CD8-positive, alpha-beta memory T cell (primary cell): ENCODE measurements around the gene ZFAND5. TPM values are rescaled to one million over a fixed set of nuclear protein-coding genes. Genes with fewer than 3 reads are reported as not detected.

Experiments used
- CTCF ChIA-PET: fragments of 350-600 bp; sonication (Branson Sonifier 250); formaldehyde crosslinking; loops from one replicate; lab custom pipeline; 2021; ENCODE audit warnings: antibody characterized with exemption; lab: Charles Lee
- POLR2A ChIA-PET: fragments of 350-600 bp; sonication (Branson Sonifier 250); formaldehyde crosslinking; loops from one replicate; lab custom pipeline; 2021; ENCODE audit warnings: antibody characterized with exemption; lab: Charles Lee
- DNase-seq, 5 donors: peaks; one replicate each; pipeline versions ENCODE4 v3.0.0 to v3.0.0-alpha.2; 2020 to 2022; ENCODE audit warnings: mixed read lengths in 1 of 5
- H3K27ac ChIP-seq: one replicate; pipeline ENCODE4 v1.7.0; 2013; ENCODE audit warnings: low read depth, mild to moderate bottlenecking, low read length, moderate library complexity
- H3K27me3 ChIP-seq: 2 replicates; pipeline ENCODE4 v1.7.0; 2013; ENCODE audit warnings: low read length, mild to moderate bottlenecking; ENCODE audit not compliant: insufficient read depth, poor library complexity, severe bottlenecking
- H3K36me3 ChIP-seq: 2 replicates; pipeline ENCODE4 v1.7.0; 2013; ENCODE audit warnings: mild to moderate bottlenecking, low read length, moderate library complexity; ENCODE audit not compliant: insufficient read depth
- H3K4me1 ChIP-seq: 2 replicates; pipeline ENCODE4 v1.7.0; 2013; ENCODE audit warnings: mild to moderate bottlenecking, low read length, moderate library complexity; ENCODE audit not compliant: insufficient read depth
- H3K4me3 ChIP-seq: 2 replicates; pipeline ENCODE4 v1.7.0; 2013; ENCODE audit warnings: mild to moderate bottlenecking, low read length
- H3K9me3 ChIP-seq: 2 replicates; pipeline ENCODE4 v1.7.0; 2013; ENCODE audit warnings: mild to moderate bottlenecking, low read length
- H3K27ac Mint-ChIP-seq, 8 donors: one replicate each; pipeline ENCODE4 v1.8.0; 2020 to 2021; ENCODE audit warnings: mixed read lengths in 8 of 8, mild to moderate bottlenecking in 6 of 8, inconsistent platforms in 3 of 8, moderate library complexity in 3 of 8
- H3K27me3 Mint-ChIP-seq, 2 donors: one replicate each; pipeline ENCODE4 v1.8.0; 2020 to 2021; ENCODE audit warnings: mixed read lengths in 2 of 2, mild to moderate bottlenecking in 1 of 2, moderate library complexity in 1 of 2
- H3K36me3 Mint-ChIP-seq, 3 donors: one replicate each; pipeline ENCODE4 v1.8.0; 2020 to 2021; ENCODE audit warnings: mixed read lengths in 3 of 3, inconsistent platforms in 1 of 3, mild to moderate bottlenecking in 1 of 3
- H3K4me1 Mint-ChIP-seq, 3 donors: one replicate each; pipeline ENCODE4 v1.8.0; 2020 to 2021; ENCODE audit warnings: mixed read lengths in 3 of 3, inconsistent platforms in 1 of 3, mild to moderate bottlenecking in 1 of 3
- H3K4me3 Mint-ChIP-seq, 7 donors: one replicate each; pipeline ENCODE4 v1.8.0; 2020 to 2021; ENCODE audit warnings: mixed read lengths in 7 of 7, mild to moderate bottlenecking in 6 of 7, moderate library complexity in 4 of 7, inconsistent platforms in 2 of 7
- H3K9me3 Mint-ChIP-seq, 5 donors: one replicate each; pipeline ENCODE4 v1.8.0; 2020 to 2022; ENCODE audit warnings: mixed read lengths in 5 of 5, mild to moderate bottlenecking in 3 of 5, moderate library complexity in 2 of 5, inconsistent platforms in 1 of 5
- polyA plus RNA-seq: library from polyadenylated mRNA; unstranded; fragments of 300-500 nt; fragmentation: Illumina TruSeq; gene quantifications from one replicate; pipeline ENCODE4 v1.2.3, GENCODE V29; 2021
- total RNA-seq, 2 experiments: library from RNA; stranded (reverse); gene quantifications; one replicate each; pipeline ENCODE4 v1.2.3, GENCODE V29; 2021

ZFAND5 gene
- total and polyA plus RNA-seq, 3 experiments from 2014 or later: 82.4 to 98.8 (median 91.0) TPM

DNA sequence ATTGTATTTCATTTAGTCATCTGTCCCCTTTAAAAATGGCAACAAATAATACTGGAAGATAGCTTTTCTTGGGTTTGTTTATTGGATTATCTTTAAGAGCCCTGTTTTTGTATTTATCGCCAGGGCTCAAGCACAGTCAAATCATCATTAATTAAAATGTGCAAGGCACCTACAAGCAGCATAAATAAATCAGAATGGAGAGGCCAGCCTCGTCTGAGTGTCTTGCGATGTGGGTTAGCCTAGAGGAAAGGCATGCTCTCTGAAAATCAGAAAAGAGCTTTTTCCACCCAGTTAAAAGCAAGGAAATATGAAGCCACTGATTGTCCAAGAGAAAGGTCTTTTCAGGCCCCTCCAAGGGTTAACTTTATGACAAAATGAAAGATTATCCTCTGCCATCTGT lies 31.8 kb downstream of the ZFAND5 start:
- ChIA-PET CTCF (interaction anchor here (1.0 kb wide), 1 partner anchor 52 kb away, joined by 3 read pairs; no protein-coding TSS in a partner anchor), POLR2A (no interaction called here)
- no peak overlapping the region for H3K4me3 Mint-ChIP-seq
- no peaks in the 10 kb centered on the region for H3K36me3 ChIP-seq
- no peak overlapping the region for H3K27ac Mint-ChIP-seq
- H3K4me1 Mint-ChIP-seq: no peaks in the 10 kb centered on the region
- H3K27me3 ChIP-seq: no peaks in the 10 kb centered on the region
- H3K27ac ChIP-seq: no peak overlapping the region
- H3K27me3 Mint-ChIP-seq: peaks cover 4 to 14% of the 10 kb centered on the region in 2 donors
- no peak overlapping the region for H3K4me3 ChIP-seq
- H3K4me1 ChIP-seq: no peaks in the 10 kb centered on the region
- peaks cover 0 to 6% (median 0%) of the 10 kb centered on the region in 3 donors for H3K36me3 Mint-ChIP-seq
- H3K9me3 Mint-ChIP-seq: no peaks in the 10 kb centered on the region
- DNase-seq: no peak
- H3K9me3 ChIP-seq: no peaks in the 10 kb centered on the region

DNA sequence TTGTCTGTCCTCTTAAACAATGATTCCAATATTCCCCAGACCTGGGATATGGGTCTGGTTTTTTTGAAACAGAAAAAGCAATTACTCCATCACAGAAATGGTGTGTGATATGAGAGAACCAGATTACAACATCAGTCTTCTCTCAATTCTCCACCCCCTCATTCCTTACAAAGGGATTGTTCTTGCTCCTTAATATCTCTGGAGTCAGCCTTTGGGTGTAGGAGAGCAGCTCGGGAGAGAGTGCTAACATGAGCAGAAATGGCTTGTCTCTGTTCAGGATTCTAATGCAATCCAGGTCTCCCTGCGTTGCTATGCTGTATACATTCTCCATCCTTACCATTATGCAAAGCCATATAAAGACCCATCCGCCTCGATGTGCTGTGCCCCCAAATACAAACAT lies 32.7 kb downstream of the ZFAND5 start:
- Histone ChIP-seq H3K27ac (no peak overlapping the region), H3K4me1 (no peaks in the 10 kb centered on the region), H3K27me3 (no peaks in the 10 kb centered on the region), H3K9me3 (no peaks in the 10 kb centered on the region), H3K36me3 (no peaks in the 10 kb centered on the region), H3K4me3 (no peak overlapping the region)
- H3K4me3 Mint-ChIP-seq: no peak overlapping the region
- no peak for DNase-seq
- no peaks in the 10 kb centered on the region for H3K9me3 Mint-ChIP-seq
- H3K27me3 Mint-ChIP-seq: peaks cover 4 to 16% of the 10 kb centered on the region in 2 donors
- ChIA-PET CTCF (interaction anchor here (1.0 kb wide), 1 partner anchor 51 kb away, joined by 3 read pairs; no protein-coding TSS in a partner anchor), POLR2A (no interaction called here)
- H3K27ac Mint-ChIP-seq: no peak overlapping the region
- peaks cover 0 to 4% (median 0%) of the 10 kb centered on the region in 3 donors for H3K36me3 Mint-ChIP-seq
- H3K4me1 Mint-ChIP-seq: no peaks in the 10 kb centered on the region

DNA sequence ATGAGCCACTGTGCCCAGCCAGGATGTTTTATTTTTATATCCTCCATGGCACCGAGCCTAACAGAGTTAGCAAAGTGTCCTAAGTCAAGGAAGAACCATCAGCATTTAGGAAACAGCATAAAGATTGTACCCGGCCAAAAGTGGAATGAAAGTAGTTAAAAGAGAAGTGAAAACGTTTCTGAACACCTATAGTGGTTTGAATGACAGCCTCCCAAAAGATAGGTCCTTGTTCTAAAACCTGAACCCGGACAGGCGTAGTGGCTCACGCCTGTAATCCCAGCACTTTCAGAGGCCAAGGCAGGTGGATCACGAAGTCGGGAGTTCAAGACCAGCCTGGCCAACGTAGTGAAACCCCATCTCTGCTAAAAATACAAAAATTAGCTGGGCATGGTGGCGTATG lies 37.4 kb downstream of the ZFAND5 start:
- no peaks in the 10 kb centered on the region for H3K4me1 Mint-ChIP-seq
- H3K27me3 ChIP-seq: no peaks in the 10 kb centered on the region
- no peaks in the 10 kb centered on the region for H3K9me3 Mint-ChIP-seq
- no peak overlapping the region for H3K4me3 Mint-ChIP-seq
- H3K36me3 Mint-ChIP-seq: no peaks in the 10 kb centered on the region
- H3K4me3 ChIP-seq: no peak overlapping the region
- H3K27ac Mint-ChIP-seq: no peak overlapping the region
- H3K27ac ChIP-seq: no peak overlapping the region
- H3K27me3 Mint-ChIP-seq: peaks cover 7 to 14% of the 10 kb centered on the region in 2 donors
- no peak for DNase-seq
- no peaks in the 10 kb centered on the region for H3K4me1 ChIP-seq
- POLR2A ChIA-PET: no interaction called here
- CTCF ChIA-PET: no interaction called here
- H3K36me3 ChIP-seq: no peaks in the 10 kb centered on the region
- no peaks in the 10 kb centered on the region for H3K9me3 ChIP-seq

DNA sequence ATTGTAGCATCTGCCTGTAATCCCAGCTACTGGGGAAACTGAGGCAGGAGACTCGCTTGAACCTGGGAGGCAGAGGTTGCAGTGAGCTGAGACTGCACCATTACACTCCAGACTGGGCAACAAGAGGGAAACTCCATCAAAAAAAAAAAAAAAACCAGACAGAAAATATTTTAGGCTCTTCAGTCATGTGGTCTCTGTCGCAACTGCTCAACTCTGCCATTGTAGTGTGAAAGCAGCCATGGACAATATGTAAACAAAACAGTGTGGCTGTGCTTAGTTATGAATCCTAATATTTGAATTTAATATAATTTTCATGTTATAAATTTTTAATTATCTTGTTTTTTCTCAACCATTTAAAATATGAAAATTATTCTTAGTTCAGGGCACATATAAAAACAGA lies 38.4 kb downstream of the ZFAND5 start:
- H3K27ac Mint-ChIP-seq: no peak overlapping the region
- H3K4me3 ChIP-seq: no peak overlapping the region
- POLR2A ChIA-PET: no interaction called here

DNA sequence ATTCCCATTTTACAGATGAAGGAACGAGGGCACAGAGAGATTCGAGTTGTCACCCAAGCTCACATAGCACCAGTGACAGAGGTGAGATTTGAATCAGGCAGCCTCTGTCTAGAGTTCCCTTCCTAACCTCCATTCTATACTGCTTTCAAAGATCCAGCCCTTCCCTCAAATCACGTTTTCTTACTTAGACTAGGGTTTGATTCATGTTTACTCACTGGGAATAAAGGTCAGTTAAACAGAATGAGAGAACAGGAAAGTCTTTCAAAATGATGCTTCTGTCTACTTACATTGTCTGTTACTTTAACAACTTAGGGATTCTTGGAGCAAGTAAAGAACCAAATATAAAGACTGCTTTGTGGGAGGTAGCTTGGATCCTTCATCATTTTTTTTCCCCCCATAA lies 40.0 kb downstream of the ZFAND5 start:
- ChIA-PET POLR2A (no interaction called here), CTCF (no interaction called here)
- Histone ChIP-seq H3K4me3 (no peak overlapping the region), H3K36me3 (no peaks in the 10 kb centered on the region), H3K27me3 (no peaks in the 10 kb centered on the region), H3K9me3 (no peaks in the 10 kb centered on the region), H3K4me1 (no peaks in the 10 kb centered on the region), H3K27ac (no peak overlapping the region)
- DNase-seq: no peak
- Mint-ChIP-seq H3K27me3 (peaks cover 6 to 9% of the 10 kb centered on the region in 2 donors), H3K36me3 (no peaks in the 10 kb centered on the region), H3K4me1 (no peaks in the 10 kb centered on the region), H3K27ac (no peak overlapping the region), H3K9me3 (no peaks in the 10 kb centered on the region), H3K4me3 (no peak overlapping the region)

More for the DNA sequence above, 38.4 kb downstream of the ZFAND5 start:
- no peak for DNase-seq
- peaks cover 6 to 9% of the 10 kb centered on the region in 2 donors for H3K27me3 Mint-ChIP-seq
- no peaks in the 10 kb centered on the region for H3K9me3 Mint-ChIP-seq
- CTCF ChIA-PET: interaction anchor here (0.7 kb wide), 1 partner anchor 8 kb away, joined by 5 read pairs; no protein-coding TSS in a partner anchor
- Histone ChIP-seq H3K27ac (no peak overlapping the region), H3K9me3 (no peaks in the 10 kb centered on the region), H3K4me1 (no peaks in the 10 kb centered on the region), H3K27me3 (no peaks in the 10 kb centered on the region), H3K36me3 (no peaks in the 10 kb centered on the region)
- H3K4me1 Mint-ChIP-seq: no peaks in the 10 kb centered on the region
- H3K4me3 Mint-ChIP-seq: no peak overlapping the region
- no peaks in the 10 kb centered on the region for H3K36me3 Mint-ChIP-seq

DNA sequence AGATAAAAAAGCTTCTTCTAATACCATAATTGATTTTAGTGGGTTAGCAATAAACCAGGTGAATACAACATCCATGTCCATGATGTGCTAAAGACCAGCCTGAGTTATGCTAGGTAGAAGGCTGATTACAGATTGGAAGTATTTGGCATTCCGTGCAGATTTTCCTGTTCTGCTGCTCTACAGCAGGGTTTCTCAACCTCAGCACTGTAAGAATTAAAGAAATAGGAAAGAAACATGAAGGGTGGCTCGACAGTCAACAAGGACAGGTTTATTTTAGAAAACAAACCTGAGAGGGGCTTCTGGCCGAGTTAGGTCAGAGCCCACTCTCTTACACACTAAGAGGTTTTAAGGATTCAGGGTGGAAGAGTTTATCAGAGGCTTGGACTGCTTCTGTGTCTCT lies 42.3 kb downstream of the ZFAND5 start:
- Histone ChIP-seq H3K27me3 (no peaks in the 10 kb centered on the region), H3K4me3 (no peak overlapping the region), H3K36me3 (no peaks in the 10 kb centered on the region), H3K4me1 (no peaks in the 10 kb centered on the region), H3K9me3 (no peaks in the 10 kb centered on the region), H3K27ac (no peak overlapping the region)
- no peak overlapping the region for H3K27ac Mint-ChIP-seq
- no peak overlapping the region for H3K4me3 Mint-ChIP-seq
- H3K36me3 Mint-ChIP-seq: no peaks in the 10 kb centered on the region
- no peak for DNase-seq
- no peaks in the 10 kb centered on the region for H3K9me3 Mint-ChIP-seq
- ChIA-PET CTCF (no interaction called here), POLR2A (no interaction called here)
- peaks cover 6 to 8% of the 10 kb centered on the region in 2 donors for H3K27me3 Mint-ChIP-seq
- no peaks in the 10 kb centered on the region for H3K4me1 Mint-ChIP-seq

DNA sequence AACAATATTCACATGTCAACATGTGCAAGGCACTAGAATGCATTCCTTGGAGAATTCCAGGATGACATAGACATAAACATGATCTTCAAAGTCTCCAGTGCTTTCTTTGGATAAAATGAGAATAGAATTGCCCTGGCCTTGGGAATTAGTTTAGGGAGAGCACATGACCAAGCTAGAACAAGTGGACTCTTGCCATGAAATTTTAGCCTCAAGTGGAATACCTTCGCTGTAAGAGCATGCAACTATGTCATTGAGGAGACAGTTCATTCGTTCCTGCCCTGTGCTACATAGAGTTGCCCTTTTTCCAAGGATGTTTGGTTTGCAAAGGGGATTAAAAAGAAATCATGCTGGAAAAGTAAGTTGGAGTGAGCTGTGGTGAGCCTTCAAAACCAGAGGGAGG lies 42.7 kb downstream of the ZFAND5 start:
- Histone ChIP-seq H3K36me3 (no peaks in the 10 kb centered on the region), H3K27me3 (no peaks in the 10 kb centered on the region), H3K27ac (no peak overlapping the region), H3K9me3 (no peaks in the 10 kb centered on the region), H3K4me3 (no peak overlapping the region), H3K4me1 (no peaks in the 10 kb centered on the region)
- POLR2A ChIA-PET: no interaction called here
- H3K4me1 Mint-ChIP-seq: no peaks in the 10 kb centered on the region
- no peak for DNase-seq
- CTCF ChIA-PET: no interaction called here
- H3K4me3 Mint-ChIP-seq: no peak overlapping the region
- peaks cover 6 to 8% of the 10 kb centered on the region in 2 donors for H3K27me3 Mint-ChIP-seq
- no peaks in the 10 kb centered on the region for H3K36me3 Mint-ChIP-seq
- no peak overlapping the region for H3K27ac Mint-ChIP-seq
- H3K9me3 Mint-ChIP-seq: no peaks in the 10 kb centered on the region

DNA sequence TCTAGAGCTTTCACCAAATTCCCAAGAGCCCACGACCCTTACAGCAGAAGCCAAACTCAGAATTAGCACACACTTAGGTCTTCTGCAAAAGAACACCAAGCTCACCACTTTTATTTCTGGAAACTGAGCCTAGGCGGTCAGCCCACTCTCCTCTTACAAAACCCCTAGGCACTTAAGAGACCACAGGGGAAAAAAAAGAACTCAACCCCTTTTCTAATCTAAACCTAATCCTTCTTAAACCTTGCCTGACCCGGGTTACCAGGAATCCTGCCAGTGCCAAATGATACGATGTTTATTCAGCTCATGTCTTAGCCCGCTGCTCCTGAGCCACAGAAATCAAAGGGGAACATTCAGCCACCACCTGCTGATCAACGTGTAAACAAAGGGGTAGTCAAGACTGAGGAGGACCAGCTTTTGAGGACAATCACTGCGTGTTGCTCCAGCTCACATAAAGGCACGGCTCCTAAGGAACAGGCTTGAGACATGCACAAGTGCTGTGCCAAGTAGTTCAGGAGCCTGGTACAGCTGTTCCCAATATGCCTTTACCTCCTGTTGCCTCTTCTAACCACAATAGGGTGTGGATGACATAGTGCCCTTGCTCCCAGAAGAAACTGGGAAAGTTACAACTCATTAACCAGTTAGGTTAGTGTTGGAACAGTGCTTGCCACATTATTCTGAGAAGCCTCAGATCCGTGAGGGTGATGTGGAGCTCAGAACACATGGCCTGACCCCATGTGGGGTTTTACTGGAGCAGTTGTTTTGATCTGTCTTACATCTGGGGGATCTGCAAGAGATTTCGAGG lies 49.3 kb downstream of the ZFAND5 start:
- Mint-ChIP-seq H3K27ac (no peak overlapping the region), H3K9me3 (no peaks in the 10 kb centered on the region), H3K4me1 (no peaks in the 10 kb centered on the region), H3K36me3 (no peaks in the 10 kb centered on the region), H3K4me3 (no peak overlapping the region), H3K27me3 (peaks cover 0 to 3% of the 10 kb centered on the region in 2 donors)
- Histone ChIP-seq H3K4me3 (no peak overlapping the region), H3K27me3 (no peaks in the 10 kb centered on the region), H3K4me1 (no peaks in the 10 kb centered on the region), H3K36me3 (no peaks in the 10 kb centered on the region), H3K27ac (no peak overlapping the region), H3K9me3 (no peaks in the 10 kb centered on the region)
- CTCF ChIA-PET: no interaction called here
- no peak for DNase-seq
- POLR2A ChIA-PET: no interaction called here
